Activated CD8-positive, alpha-beta memory T cell treated with anti-CD3 and anti-CD28 coated beads, Interleukin-2, amount 10 ng/mL, durations not matched to agents 7 days and 5 days (primary cell): Measurements from ENCODE around the gene KIF18A. TPM values are rescaled to one million over a fixed set of nuclear protein-coding genes. Genes with fewer than 3 reads are reported as not detected.

ENCODE experiments used
- ATAC-seq: fragments of 150-1000 bp; cut with Tn5 transposase; one replicate; pipeline ENCODE4 v1.10.0; 2021; ENCODE audit warnings: moderate library complexity
- CTCF ChIA-PET: fragments of 350-600 bp; sonication (Branson Sonifier 250); formaldehyde crosslinking; loops from one replicate; lab custom pipeline; 2021; ENCODE audit warnings: antibody characterized with exemption; lab: Charles Lee
- DNase-seq: peaks from one replicate; pipeline ENCODE4 v3.0.0-alpha.2; 2020
- H3K27ac Mint-ChIP-seq: one replicate; pipeline ENCODE4 v1.8.0; 2021; ENCODE audit warnings: mild to moderate bottlenecking, mixed read lengths
- H3K27me3 Mint-ChIP-seq: one replicate; pipeline ENCODE4 v1.8.0; 2021; ENCODE audit warnings: mixed read lengths
- H3K36me3 Mint-ChIP-seq: one replicate; pipeline ENCODE4 v1.8.0; 2021; ENCODE audit warnings: mild to moderate bottlenecking, mixed read lengths
- H3K4me1 Mint-ChIP-seq: one replicate; pipeline ENCODE4 v1.8.0; 2021; ENCODE audit warnings: mixed read lengths
- H3K4me3 Mint-ChIP-seq: one replicate; pipeline ENCODE4 v1.8.0; 2021; ENCODE audit warnings: mild to moderate bottlenecking, moderate library complexity, mixed read lengths
- H3K9me3 Mint-ChIP-seq: one replicate; pipeline ENCODE4 v1.8.0; 2022; ENCODE audit warnings: low read depth, mixed read lengths
- total RNA-seq, 2 experiments: library from RNA; stranded (reverse); gene quantifications; one replicate each; pipeline ENCODE4 v1.2.3, GENCODE V29; 2021

The KIF18A gene
- total RNA-seq, 2 experiments from 2014 or later: 26.6 to 35.5 TPM

- CTCF ChIA-PET: no interaction called here
- H3K36me3 Mint-ChIP-seq: peaks cover 34% of the 10 kb centered on the region
These were observed 53.1 kb downstream of the KIF18A start for GRCh38 chr11:28054821-28055220.

DNA sequence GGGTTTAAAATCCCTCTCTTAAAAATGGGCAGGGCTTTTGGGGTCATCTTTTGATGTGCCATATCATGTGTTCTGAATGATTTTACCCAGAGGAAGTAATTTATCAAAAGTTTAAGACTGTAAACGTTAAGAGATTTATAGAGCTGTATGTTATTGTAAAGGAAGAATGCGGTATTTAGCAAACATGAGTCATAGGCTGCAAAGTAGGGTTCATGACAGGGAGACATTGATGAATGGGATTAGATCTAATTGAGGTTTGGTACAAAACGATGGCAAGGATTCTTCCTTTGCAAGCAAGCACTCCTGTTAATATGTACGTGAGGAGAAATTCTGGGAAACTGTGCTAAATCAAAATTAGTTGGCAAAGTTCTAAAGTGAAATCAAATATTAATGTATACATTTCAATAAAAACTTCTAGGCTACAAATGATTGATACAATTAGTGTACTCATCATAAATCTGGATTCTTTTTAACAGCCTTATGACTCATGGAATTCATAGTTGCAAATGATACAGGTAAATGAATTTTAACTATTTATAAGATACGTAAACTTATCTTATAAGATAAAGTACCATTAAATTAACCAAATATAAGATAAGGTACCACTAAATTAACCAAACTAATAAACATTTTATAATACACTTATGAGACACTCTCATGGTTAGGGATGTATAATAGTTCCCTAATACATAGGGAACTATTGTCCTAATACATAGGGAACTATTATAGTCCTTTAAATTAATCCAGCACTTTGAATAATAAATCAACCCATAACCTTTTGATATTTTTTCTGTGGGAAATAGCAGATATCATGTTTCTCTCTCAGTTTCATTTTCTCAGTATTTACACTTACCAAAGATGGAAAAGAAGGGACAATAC, 58.4 kb downstream of the KIF18A start:
- ATAC-seq: no peak
- CTCF ChIA-PET: no interaction called here
- H3K27ac Mint-ChIP-seq: no peak overlapping the region
- no peaks in the 10 kb centered on the region for H3K9me3 Mint-ChIP-seq
- no peak for DNase-seq
- H3K4me3 Mint-ChIP-seq: no peak overlapping the region
- H3K4me1 Mint-ChIP-seq: peaks cover 2% of the 10 kb centered on the region
- no peaks in the 10 kb centered on the region for H3K27me3 Mint-ChIP-seq
- H3K36me3 Mint-ChIP-seq: peaks cover 23% of the 10 kb centered on the region

More at GRCh38 chr11:28054821-28055220, 53.1 kb downstream of the KIF18A start:
- ATAC-seq (no peak), DNase-seq (no peak)
- Mint-ChIP-seq H3K27me3 (no peaks in the 10 kb centered on the region), H3K9me3 (no peaks in the 10 kb centered on the region), H3K4me1 (peaks cover 2% of the 10 kb centered on the region), H3K27ac (no peak overlapping the region), H3K4me3 (no peak overlapping the region)

GRCh38 chr11:28048812-28049211, 59.1 kb downstream of the KIF18A start:
- Mint-ChIP-seq H3K27me3 (no peaks in the 10 kb centered on the region), H3K36me3 (peaks cover 24% of the 10 kb centered on the region), H3K4me1 (peaks cover 2% of the 10 kb centered on the region), H3K4me3 (no peak overlapping the region), H3K27ac (no peak overlapping the region), H3K9me3 (no peaks in the 10 kb centered on the region)
- CTCF ChIA-PET: no interaction called here
- DNase-seq (no peak), ATAC-seq (no peak)

GRCh38 chr11:28043930-28044709, 63.8 kb downstream of the KIF18A start:
- Mint-ChIP-seq H3K36me3 (peaks cover 16% of the 10 kb centered on the region), H3K9me3 (no peaks in the 10 kb centered on the region), H3K4me1 (no peaks in the 10 kb centered on the region), H3K4me3 (no peak overlapping the region), H3K27ac (no peak overlapping the region), H3K27me3 (no peaks in the 10 kb centered on the region)
- DNase-seq: no peak
- ATAC-seq: no peak
- CTCF ChIA-PET: no interaction called here

GRCh38 chr11:28040384-28040783, 67.6 kb downstream of the KIF18A start:
- no peaks in the 10 kb centered on the region for H3K27me3 Mint-ChIP-seq
- ATAC-seq: no peak
- H3K4me3 Mint-ChIP-seq: no peak overlapping the region
- H3K9me3 Mint-ChIP-seq: no peaks in the 10 kb centered on the region
- DNase-seq: no peak
- CTCF ChIA-PET: no interaction called here
- no peaks in the 10 kb centered on the region for H3K4me1 Mint-ChIP-seq
- peaks cover 18% of the 10 kb centered on the region for H3K36me3 Mint-ChIP-seq
- H3K27ac Mint-ChIP-seq: no peak overlapping the region

GRCh38 chr11:28038775-28039174, 69.2 kb downstream of the KIF18A start:
- Mint-ChIP-seq H3K4me1 (no peaks in the 10 kb centered on the region), H3K27ac (no peak overlapping the region), H3K4me3 (no peak overlapping the region), H3K36me3 (peaks cover 22% of the 10 kb centered on the region), H3K9me3 (no peaks in the 10 kb centered on the region), H3K27me3 (no peaks in the 10 kb centered on the region)
- CTCF ChIA-PET: no interaction called here
- no peak for DNase-seq
- ATAC-seq: no peak

- CTCF ChIA-PET: no interaction called here
- no peaks in the 10 kb centered on the region for H3K9me3 Mint-ChIP-seq
- no peaks in the 10 kb centered on the region for H3K27me3 Mint-ChIP-seq
- no peaks in the 10 kb centered on the region for H3K4me1 Mint-ChIP-seq
- ATAC-seq (no peak), DNase-seq (no peak)
- peaks cover 31% of the 10 kb centered on the region for H3K36me3 Mint-ChIP-seq
- H3K4me3 Mint-ChIP-seq: no peak overlapping the region
- no peak overlapping the region for H3K27ac Mint-ChIP-seq
These were observed 81.2 kb downstream of the KIF18A start for GRCh38 chr11:28026634-28027290.

DNA sequence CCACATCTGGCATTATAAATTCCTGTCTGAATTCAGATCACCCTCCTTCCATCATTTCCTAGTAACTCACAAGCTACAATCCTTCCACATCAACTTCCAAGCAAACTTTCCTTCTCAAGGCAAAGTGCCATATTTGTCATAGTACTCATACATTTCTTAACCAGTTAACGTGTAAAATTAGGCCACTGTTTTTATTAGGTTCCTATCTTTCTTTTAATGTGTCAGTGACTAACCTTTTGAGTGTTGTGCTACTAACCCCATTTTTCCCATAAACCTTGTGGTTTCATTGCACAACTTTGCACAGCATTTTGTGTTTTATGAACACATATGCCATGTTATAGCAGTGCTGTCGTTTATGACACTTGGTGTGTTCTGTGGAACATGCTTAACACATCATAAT, 90.1 kb downstream of the KIF18A start:
- H3K27me3 Mint-ChIP-seq: no peaks in the 10 kb centered on the region
- H3K4me3 Mint-ChIP-seq: no peak overlapping the region
- DNase-seq (no peak), ATAC-seq (no peak)
- no peak overlapping the region for H3K27ac Mint-ChIP-seq
- no peaks in the 10 kb centered on the region for H3K9me3 Mint-ChIP-seq
- CTCF ChIA-PET: no interaction called here
- peaks cover 32% of the 10 kb centered on the region for H3K36me3 Mint-ChIP-seq
- H3K4me1 Mint-ChIP-seq: no peaks in the 10 kb centered on the region

DNA sequence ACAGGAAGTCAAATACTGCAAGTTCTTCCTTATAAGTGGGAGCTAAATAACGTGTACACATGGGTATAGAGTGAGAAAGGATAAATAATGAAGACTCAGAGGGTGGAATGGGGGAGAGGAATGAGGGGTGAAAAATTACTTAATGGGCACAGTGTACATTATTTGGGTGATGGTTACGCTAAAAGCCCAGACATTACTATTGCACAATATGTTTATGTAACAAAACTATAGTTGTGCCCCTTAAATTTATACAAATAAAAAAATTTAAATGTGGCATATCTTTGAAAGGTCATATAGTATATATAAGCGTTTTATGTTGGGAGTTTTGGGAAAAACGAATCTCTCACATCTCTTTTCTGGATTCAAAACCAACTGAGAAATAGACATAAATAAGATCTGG, 96.1 kb downstream of the KIF18A start:
- Mint-ChIP-seq H3K9me3 (no peaks in the 10 kb centered on the region), H3K27me3 (no peaks in the 10 kb centered on the region), H3K4me1 (no peaks in the 10 kb centered on the region), H3K4me3 (no peak overlapping the region), H3K27ac (no peak overlapping the region), H3K36me3 (peaks cover 11% of the 10 kb centered on the region)
- no peak for DNase-seq
- CTCF ChIA-PET: no interaction called here
- ATAC-seq: no peak

DNA sequence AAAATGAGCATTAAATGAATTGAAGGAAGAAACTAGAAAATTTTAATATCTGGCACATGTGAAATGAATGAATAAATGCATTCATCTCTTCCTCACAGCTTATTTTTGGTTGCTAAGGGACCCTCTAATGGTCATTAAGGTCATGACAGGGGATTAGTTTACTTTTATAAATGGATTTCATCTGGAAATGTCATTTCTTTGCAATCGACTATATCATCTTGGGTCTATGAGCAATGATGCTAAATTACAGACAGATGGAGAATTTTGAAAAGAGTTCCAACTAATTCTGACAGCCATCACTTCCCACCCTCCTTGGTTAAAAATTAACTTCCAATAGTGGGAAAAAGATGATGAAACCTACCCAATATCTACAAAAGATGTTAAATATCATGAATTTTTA, 98.0 kb downstream of the KIF18A start:
- CTCF ChIA-PET: no interaction called here
- DNase-seq (no peak), ATAC-seq (no peak)
- no peak overlapping the region for H3K4me3 Mint-ChIP-seq
- H3K36me3 Mint-ChIP-seq: peaks cover 11% of the 10 kb centered on the region
- no peaks in the 10 kb centered on the region for H3K4me1 Mint-ChIP-seq
- no peaks in the 10 kb centered on the region for H3K9me3 Mint-ChIP-seq
- H3K27ac Mint-ChIP-seq: no peak overlapping the region
- no peaks in the 10 kb centered on the region for H3K27me3 Mint-ChIP-seq

- no peak overlapping the region for H3K4me3 Mint-ChIP-seq
- H3K9me3 Mint-ChIP-seq: no peaks in the 10 kb centered on the region
- H3K4me1 Mint-ChIP-seq: no peaks in the 10 kb centered on the region
- H3K36me3 Mint-ChIP-seq: peaks cover 10% of the 10 kb centered on the region
- ATAC-seq (no peak), DNase-seq (no peak)
- CTCF ChIA-PET: no interaction called here
- no peak overlapping the region for H3K27ac Mint-ChIP-seq
- H3K27me3 Mint-ChIP-seq: no peaks in the 10 kb centered on the region
These were observed 98.6 kb downstream of the KIF18A start for GRCh38 chr11:28009388-28009787.

GRCh38 chr11:28003615-28004014, 104.3 kb downstream of the KIF18A start:
- no peaks in the 10 kb centered on the region for H3K27me3 Mint-ChIP-seq
- no peak overlapping the region for H3K27ac Mint-ChIP-seq
- H3K4me1 Mint-ChIP-seq: no peaks in the 10 kb centered on the region
- DNase-seq (no peak), ATAC-seq (no peak)
- H3K9me3 Mint-ChIP-seq: peaks cover 10% of the 10 kb centered on the region
- peaks cover 13% of the 10 kb centered on the region for H3K36me3 Mint-ChIP-seq
- CTCF ChIA-PET: no interaction called here
- H3K4me3 Mint-ChIP-seq: no peak overlapping the region

GRCh38 chr11:27998552-27998951, 109.4 kb downstream of the KIF18A start:
- peaks cover 10% of the 10 kb centered on the region for H3K9me3 Mint-ChIP-seq
- H3K4me1 Mint-ChIP-seq: no peaks in the 10 kb centered on the region
- H3K36me3 Mint-ChIP-seq: peaks cover 13% of the 10 kb centered on the region
- no peak overlapping the region for H3K4me3 Mint-ChIP-seq
- H3K27ac Mint-ChIP-seq: no peak overlapping the region
- CTCF ChIA-PET: no interaction called here
- no peak for DNase-seq
- H3K27me3 Mint-ChIP-seq: peaks cover 3% of the 10 kb centered on the region
- no peak for ATAC-seq
